ENCODE data around the gene ACACA.

- TF ChIP-seq CTCF (IDR thresholded peaks at IDR 0.05) = no peak
- TF ChIP-seq POLR2A (IDR thresholded peaks at IDR 0.05) = no peak
Measured at GRCh38 chr17:37392024-37392590, 14.5 kb downstream of the ACACA start.

All from adrenal gland (tissue), 5 donors.